Gastroesophageal sphincter (tissue), 3 donors: Measurements from ENCODE around the gene PRUNE2.

Source experiments
- POLR2A ChIP-seq, 2 donors: fragments of 450-650 bp; IDR thresholded peaks; one replicate each; pipeline ENCODE4 v1.6.1; 2017; ENCODE audit warnings: antibody characterized with exemption in 2 of 2, mild to moderate bottlenecking in 2 of 2, moderate library complexity in 1 of 2
- POLR2AphosphoS5 ChIP-seq: sonication (generic); formaldehyde crosslinking; IDR thresholded peaks from one replicate; pipeline ENCODE4 v1.6.1; 2017; ENCODE audit warnings: antibody characterized with exemption
- TF ChIP-seq, protein P1 (sequence below), 4 experiments: fragments of 200-600 bp in 2 of 4; fragments of 450-650 bp in 2 of 4; sonication (generic) in 1 of 4; IDR thresholded peaks; one replicate each; pipeline ENCODE4 v1.5.1; 2017 to 2019; ENCODE audit warnings: antibody characterized with exemption in 4 of 4, mild to moderate bottlenecking in 2 of 4, moderate library complexity in 2 of 4

DNA sequence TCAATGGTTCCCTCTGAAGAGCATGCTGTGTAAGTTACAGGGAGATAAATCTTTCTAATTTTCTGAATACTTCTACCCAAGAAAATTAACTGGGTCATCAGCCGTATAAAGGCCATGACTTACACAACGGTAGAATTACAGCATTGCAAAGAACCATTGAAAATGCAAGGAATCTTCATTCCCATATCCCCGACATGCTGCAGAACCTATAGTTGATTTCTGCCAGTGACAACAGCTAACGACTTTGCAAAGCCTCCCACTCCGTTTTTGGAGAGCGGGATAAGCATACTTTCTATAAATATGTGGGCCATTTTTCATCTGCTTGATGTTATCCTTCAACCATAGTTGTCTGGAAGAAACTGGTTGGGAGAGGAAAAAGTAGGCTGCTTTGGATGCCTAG, 85.5 kb downstream of the PRUNE2 start:
- TF ChIP-seq, protein P1, sequence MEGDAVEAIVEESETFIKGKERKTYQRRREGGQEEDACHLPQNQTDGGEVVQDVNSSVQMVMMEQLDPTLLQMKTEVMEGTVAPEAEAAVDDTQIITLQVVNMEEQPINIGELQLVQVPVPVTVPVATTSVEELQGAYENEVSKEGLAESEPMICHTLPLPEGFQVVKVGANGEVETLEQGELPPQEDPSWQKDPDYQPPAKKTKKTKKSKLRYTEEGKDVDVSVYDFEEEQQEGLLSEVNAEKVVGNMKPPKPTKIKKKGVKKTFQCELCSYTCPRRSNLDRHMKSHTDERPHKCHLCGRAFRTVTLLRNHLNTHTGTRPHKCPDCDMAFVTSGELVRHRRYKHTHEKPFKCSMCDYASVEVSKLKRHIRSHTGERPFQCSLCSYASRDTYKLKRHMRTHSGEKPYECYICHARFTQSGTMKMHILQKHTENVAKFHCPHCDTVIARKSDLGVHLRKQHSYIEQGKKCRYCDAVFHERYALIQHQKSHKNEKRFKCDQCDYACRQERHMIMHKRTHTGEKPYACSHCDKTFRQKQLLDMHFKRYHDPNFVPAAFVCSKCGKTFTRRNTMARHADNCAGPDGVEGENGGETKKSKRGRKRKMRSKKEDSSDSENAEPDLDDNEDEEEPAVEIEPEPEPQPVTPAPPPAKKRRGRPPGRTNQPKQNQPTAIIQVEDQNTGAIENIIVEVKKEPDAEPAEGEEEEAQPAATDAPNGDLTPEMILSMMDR (IDR thresholded peaks at IDR 0.05) = no peak
- TF ChIP-seq POLR2A (IDR thresholded peaks at IDR 0.05) (no peak), POLR2AphosphoS5 (no peak)
